CD14-positive monocyte (primary cell): ENCODE results near the gene LLCFC1. TPM values are rescaled to one million over a fixed set of nuclear protein-coding genes. Genes with fewer than 3 reads are reported as not detected.
A peak's percentile ranks its signal among the peaks of the same experiment; 100 is the strongest.

Experiments used
- DNase-seq, 3 donors: peaks; one replicate each; pipeline ENCODE4 v3.0.0-alpha.2; 2011 to 2022
- H2AFZ ChIP-seq: 2 replicates; pipeline ENCODE4 v1.6.0; 2012; ENCODE audit warnings: mild to moderate bottlenecking, low read depth, low read length, inconsistent platforms; ENCODE audit not compliant: insufficient read depth, poor library complexity, severe bottlenecking
- H3K27ac ChIP-seq, 2 donors: 1 replicate in 1 of 2; 2 replicates in 1 of 2; pipeline ENCODE4 v1.5.1; 2012 to 2013; ENCODE audit warnings: low read length in 2 of 2, control low read depth in 1 of 2, inconsistent platforms in 1 of 2, low read depth in 1 of 2, mild to moderate bottlenecking in 1 of 2
- H3K27me3 ChIP-seq, 2 donors: one replicate each; pipeline versions ENCODE4 v1.6.0 to v1.6.1; 2011 to 2013; ENCODE audit warnings: low read length in 2 of 2; ENCODE audit not compliant: control insufficient read depth in 2 of 2, insufficient read depth in 2 of 2
- H3K36me3 ChIP-seq, 2 donors: replicated peaks in 1 of 2; 1 replicate in 1 of 2; 2 replicates in 1 of 2; pipeline versions ENCODE4 v1.5.1 to v1.6.1; 2012 to 2013; ENCODE audit warnings: low read length in 2 of 2, control low read depth in 1 of 2, inconsistent platforms in 1 of 2, mild to moderate bottlenecking in 1 of 2; ENCODE audit not compliant: insufficient read depth in 2 of 2, control insufficient read depth in 1 of 2
- H3K4me1 ChIP-seq, 2 donors: 1 replicate in 1 of 2; 2 replicates in 1 of 2; pipeline versions ENCODE4 v1.5.1 to v1.6.1; 2012 to 2013; ENCODE audit warnings: low read length in 2 of 2, control low read depth in 1 of 2, inconsistent platforms in 1 of 2, mild to moderate bottlenecking in 1 of 2, moderate library complexity in 1 of 2; ENCODE audit not compliant: insufficient read depth in 2 of 2, control insufficient read depth in 1 of 2
- H3K4me2 ChIP-seq: replicated peaks from 2 replicates; pipeline ENCODE3; 2012; ENCODE audit warnings: low read length, moderate library complexity, mild to moderate bottlenecking; ENCODE audit not compliant: poor library complexity, severe bottlenecking; ENCODE audit errors: extremely low read depth
- H3K4me3 ChIP-seq, 3 experiments: fragments of 200-600 bp in 1 of 3; sonication (generic) in 1 of 3; replicated peaks in 1 of 3; 1 replicate in 2 of 3; 2 replicates in 1 of 3; pipeline ENCODE4 v1.5.1; 2011 to 2013; ENCODE audit warnings: low read length in 3 of 3, mild to moderate bottlenecking in 3 of 3, control low read depth in 2 of 3, low read depth in 2 of 3, inconsistent platforms in 1 of 3, moderate library complexity in 1 of 3
- H3K79me2 ChIP-seq: 2 replicates; pipeline ENCODE4 v1.6.0; 2012; ENCODE audit warnings: mild to moderate bottlenecking, control low read depth, inconsistent platforms, low read length, moderate library complexity; ENCODE audit not compliant: insufficient read depth
- H3K9ac ChIP-seq: 2 replicates; pipeline ENCODE4 v1.6.0; 2017; ENCODE audit warnings: low read length, mild to moderate bottlenecking; ENCODE audit not compliant: insufficient read depth, poor library complexity, severe bottlenecking
- H3K9me3 ChIP-seq, 2 donors: replicated peaks in 1 of 2; 1 replicate in 1 of 2; 2 replicates in 1 of 2; pipeline versions ENCODE4 v1.5.1 to v1.6.1; 2012 to 2013; ENCODE audit warnings: low read length in 2 of 2, control low read depth in 1 of 2; ENCODE audit not compliant: control insufficient read depth in 1 of 2, insufficient read depth in 1 of 2
- H4K20me1 ChIP-seq: 2 replicates; pipeline ENCODE4 v1.6.0; 2012; ENCODE audit warnings: mild to moderate bottlenecking, low read length, control low read depth, moderate library complexity; ENCODE audit not compliant: insufficient read depth
- H3K27ac Mint-ChIP-seq, 7 donors: one replicate each; pipeline ENCODE4 v1.8.0; 2020; ENCODE audit warnings: mild to moderate bottlenecking in 7 of 7, mixed read lengths in 7 of 7, moderate library complexity in 6 of 7, inconsistent platforms in 2 of 7
- H3K27me3 Mint-ChIP-seq, 3 donors: one replicate each; pipeline ENCODE4 v1.8.0; 2021 to 2022; ENCODE audit warnings: low read depth in 3 of 3, mild to moderate bottlenecking in 3 of 3, mixed read lengths in 3 of 3, moderate library complexity in 3 of 3, inconsistent platforms in 1 of 3
- H3K36me3 Mint-ChIP-seq, 2 donors: one replicate each; pipeline ENCODE4 v1.8.0; 2020; ENCODE audit warnings: mixed read lengths in 2 of 2, inconsistent platforms in 1 of 2, mild to moderate bottlenecking in 1 of 2
- H3K4me1 Mint-ChIP-seq: one replicate; pipeline ENCODE4 v1.8.0; 2020; ENCODE audit warnings: mild to moderate bottlenecking, mixed read lengths
- H3K4me3 Mint-ChIP-seq, 2 donors: one replicate each; pipeline ENCODE4 v1.8.0; 2020; ENCODE audit warnings: mild to moderate bottlenecking in 2 of 2, mixed read lengths in 2 of 2, moderate library complexity in 1 of 2
- H3K9me3 Mint-ChIP-seq, 7 donors: one replicate each; pipeline ENCODE4 v1.8.0; 2020 to 2022; ENCODE audit warnings: mixed read lengths in 7 of 7, mild to moderate bottlenecking in 6 of 7, moderate library complexity in 6 of 7, inconsistent platforms in 2 of 7
- CTCF ChIP-seq: fragments of 200-600 bp; IDR thresholded peaks from one replicate; pipeline ENCODE4 v1.8.0; 2022; ENCODE audit warnings: antibody characterized with exemption, mild to moderate bottlenecking
- WGBS: methylation state at CpG from one replicate; pipeline ENCODE4 v1.1.5; 2013; ENCODE audit warnings: missing lambda C conversion rate; ENCODE audit not compliant: insufficient coverage; 5-methylcytosine and 5-hydroxymethylcytosine counted together
- intact Hi-C, 2 donors: fragments of 100-400 bp; cut with micrococcal nuclease; formaldehyde crosslinking; loops; one replicate each; pipeline versions ENCODE4 v1.15.0 to v1.15.1; 2023
- polyA plus RNA-seq, 3 donors: library from polyadenylated mRNA; depleted of rRNA in 1 of 3; unstranded in 2 of 3; stranded (reverse) in 1 of 3; fragments of 300-500 nt in 2 of 3; fragments of >200 nt in 1 of 3; fragmentation: Illumina TruSeq in 2 of 3; gene quantifications; 1 replicate in 2 of 3; 2 replicates in 1 of 3; pipeline ENCODE4 v1.2.3, GENCODE V29; 2012 to 2021

The LLCFC1 gene
- polyA plus RNA-seq, 3 donors = 0.84 TPM; not detected in 2

GRCh38 chr7:142934056-142934455 lies 5.2 kb upstream of the LLCFC1 start:
- no peak for TF ChIP-seq CTCF
- H3K4me1 Mint-ChIP-seq = no peaks in the 10 kb centered on the region
- H4K20me1 ChIP-seq = no peaks in the 10 kb centered on the region
- H3K4me1 ChIP-seq = no peaks in the 10 kb centered on the region
- intact Hi-C loops = no loop called here
- no peak overlapping the region for H2AFZ ChIP-seq
- H3K4me3 ChIP-seq = no peak overlapping the region
- H3K27me3 ChIP-seq = no peaks in the 10 kb centered on the region
- H3K4me2 ChIP-seq = no peak overlapping the region
- H3K36me3 ChIP-seq = no peaks in the 10 kb centered on the region
- no peaks in the 10 kb centered on the region for H3K79me2 ChIP-seq
- no peak for DNase-seq
- no peaks in the 10 kb centered on the region for H3K36me3 Mint-ChIP-seq
- H3K27me3 Mint-ChIP-seq = peaks cover 3 to 9% (median 3%) of the 10 kb centered on the region in 3 donors
- H3K9me3 ChIP-seq = peaks cover 7 to 10% of the 10 kb centered on the region in 2 donors
- no peak overlapping the region for H3K27ac Mint-ChIP-seq
- H3K9ac ChIP-seq = no peak overlapping the region
- 100% methylated on average over 3 of the region's 12 CpGs for WGBS
- peaks cover 6 to 22% (median 12%) of the 10 kb centered on the region in 7 donors for H3K9me3 Mint-ChIP-seq
- H3K27ac ChIP-seq = no peak overlapping the region
- no peak overlapping the region for H3K4me3 Mint-ChIP-seq

GRCh38 chr7:142935941-142936565 lies 3.2 kb upstream of the LLCFC1 start:
- no peak overlapping the region for H3K4me2 ChIP-seq
- H3K4me1 ChIP-seq = no peaks in the 10 kb centered on the region
- no peaks in the 10 kb centered on the region for H3K4me1 Mint-ChIP-seq
- H2AFZ ChIP-seq = no peak overlapping the region
- H3K9me3 ChIP-seq = no peaks in the 10 kb centered on the region
- intact Hi-C loops = no loop called here
- H3K9me3 Mint-ChIP-seq = peaks cover 0 to 3% (median 0%) of the 10 kb centered on the region in 7 donors
- no peak overlapping the region for H3K27ac ChIP-seq
- 94% methylated on average over 8 of the region's 12 CpGs for WGBS
- no peak overlapping the region for H3K4me3 ChIP-seq
- H3K27ac Mint-ChIP-seq = peak overlapping the region in 1 of 7 donors; percentile 24
- H3K36me3 Mint-ChIP-seq = no peaks in the 10 kb centered on the region
- H3K9ac ChIP-seq = no peak overlapping the region
- no peak for DNase-seq
- H3K36me3 ChIP-seq = no peaks in the 10 kb centered on the region
- no peaks in the 10 kb centered on the region for H3K79me2 ChIP-seq
- no peaks in the 10 kb centered on the region for H4K20me1 ChIP-seq
- no peak overlapping the region for H3K4me3 Mint-ChIP-seq
- peaks cover 3 to 13% (median 4%) of the 10 kb centered on the region in 3 donors for H3K27me3 Mint-ChIP-seq
- no peaks in the 10 kb centered on the region for H3K27me3 ChIP-seq
- TF ChIP-seq CTCF = no peak
